Mesenchymal stem cell (in vitro differentiated cells and primary cell): Measurements from ENCODE around the gene HOXC5.

Experiments
- DNase-seq: peaks from one replicate; pipeline ENCODE4 v3.0.0-alpha.2; 2013
- H2AFZ ChIP-seq: one replicate; pipeline ENCODE4 v1.6.1; 2013; ENCODE audit warnings: low read depth, mild to moderate bottlenecking, control low read depth, inconsistent platforms, low read length, moderate library complexity
- H2AK5ac ChIP-seq: 2 replicates; pipeline ENCODE4 v1.6.1; 2013; ENCODE audit warnings: low read length, moderate library complexity, mild to moderate bottlenecking, inconsistent platforms; ENCODE audit not compliant: severe bottlenecking
- H2BK120ac ChIP-seq: one replicate; pipeline ENCODE4 v1.6.1; 2013; ENCODE audit warnings: low read depth, mild to moderate bottlenecking, inconsistent platforms, low read length, moderate library complexity
- H2BK12ac ChIP-seq, 2 experiments: one replicate each; pipeline ENCODE4 v1.6.1; 2013; ENCODE audit warnings: inconsistent platforms in 2 of 2, low read length in 2 of 2, mild to moderate bottlenecking in 2 of 2, moderate library complexity in 2 of 2, control low read depth in 1 of 2
- H2BK15ac ChIP-seq: one replicate; pipeline ENCODE4 v1.6.1; 2013; ENCODE audit warnings: mild to moderate bottlenecking, low read depth, inconsistent platforms; ENCODE audit not compliant: poor library complexity, severe bottlenecking
- H2BK5ac ChIP-seq: 2 replicates; pipeline ENCODE4 v1.6.1; 2013; ENCODE audit warnings: low read depth, mild to moderate bottlenecking, low read length, control low read depth, inconsistent platforms; ENCODE audit not compliant: poor library complexity, severe bottlenecking
- H3K14ac ChIP-seq, 2 experiments: one replicate each; pipeline ENCODE4 v1.6.1; 2013; ENCODE audit warnings: inconsistent platforms in 2 of 2, low read length in 2 of 2, control low read depth in 1 of 2, mild to moderate bottlenecking in 1 of 2, moderate library complexity in 1 of 2
- H3K18ac ChIP-seq, 2 experiments: one replicate each; pipeline ENCODE4 v1.6.1; 2013; ENCODE audit warnings: inconsistent platforms in 2 of 2, low read length in 2 of 2, control low read depth in 1 of 2, low read depth in 1 of 2, mild to moderate bottlenecking in 1 of 2
- H3K23ac ChIP-seq, 2 experiments: one replicate each; pipeline ENCODE4 v1.6.1; 2013; ENCODE audit warnings: inconsistent platforms in 2 of 2, low read length in 2 of 2, mild to moderate bottlenecking in 2 of 2, moderate library complexity in 2 of 2, control low read depth in 1 of 2
- H3K27ac ChIP-seq: 2 replicates; pipeline ENCODE4 v1.5.1; 2013; ENCODE audit warnings: mild to moderate bottlenecking, moderate library complexity, low read length, control low read depth, inconsistent platforms; ENCODE audit not compliant: poor library complexity, severe bottlenecking
- H3K27me3 ChIP-seq, 2 experiments: 2 replicates each; pipeline versions ENCODE4 v1.6.1 to v1.7.0; 2013; ENCODE audit warnings: low read length in 2 of 2, mild to moderate bottlenecking in 2 of 2, moderate library complexity in 2 of 2, control low read depth in 1 of 2, inconsistent platforms in 1 of 2; ENCODE audit not compliant: control insufficient read depth in 1 of 2, insufficient read depth in 1 of 2
- H3K36me3 ChIP-seq, 2 experiments: 2 replicates each; pipeline versions ENCODE4 v1.6.1 to v1.7.0; 2013; ENCODE audit warnings: low read length in 2 of 2, control low read depth in 1 of 2, inconsistent platforms in 1 of 2, low read depth in 1 of 2, mild to moderate bottlenecking in 1 of 2; ENCODE audit not compliant: insufficient read depth in 2 of 2, control insufficient read depth in 1 of 2
- H3K4ac ChIP-seq, 2 experiments: one replicate each; pipeline ENCODE4 v1.6.1; 2013; ENCODE audit warnings: inconsistent platforms in 2 of 2, low read length in 2 of 2, mild to moderate bottlenecking in 2 of 2, moderate library complexity in 2 of 2, control low read depth in 1 of 2, low read depth in 1 of 2
- H3K4me1 ChIP-seq: 2 replicates; pipeline ENCODE4 v1.6.1; 2013; ENCODE audit warnings: low read depth, low read length, control low read depth; ENCODE audit not compliant: control insufficient read depth, insufficient read depth
- H3K4me2 ChIP-seq: 2 replicates; pipeline ENCODE4 v1.6.1; 2013; ENCODE audit warnings: low read length, mild to moderate bottlenecking, inconsistent platforms; ENCODE audit not compliant: poor library complexity, severe bottlenecking
- H3K4me3 ChIP-seq, 2 experiments: 2 replicates each; pipeline versions ENCODE4 v1.5.1 to v1.7.0; 2013; ENCODE audit warnings: low read length in 2 of 2, mild to moderate bottlenecking in 2 of 2, control low read depth in 1 of 2, low read depth in 1 of 2; ENCODE audit not compliant: insufficient read depth in 1 of 2
- H3K79me1 ChIP-seq: replicated peaks from 2 replicates; pipeline ENCODE4 v1.6.1; 2013; ENCODE audit warnings: mild to moderate bottlenecking, control low read depth, low read length, inconsistent platforms; ENCODE audit not compliant: poor library complexity, severe bottlenecking
- H3K9ac ChIP-seq: 2 replicates; pipeline ENCODE4 v1.7.0; 2013; ENCODE audit warnings: mild to moderate bottlenecking, low read length, moderate library complexity
- H3K9me3 ChIP-seq: 2 replicates; pipeline ENCODE4 v1.7.0; 2013; ENCODE audit warnings: mild to moderate bottlenecking, low read length; ENCODE audit not compliant: control insufficient read depth
- H4K8ac ChIP-seq: one replicate; pipeline ENCODE4 v1.6.1; 2013; ENCODE audit warnings: inconsistent platforms, mild to moderate bottlenecking, low read length, moderate library complexity
- H4K91ac ChIP-seq: one replicate; pipeline ENCODE4 v1.6.1; 2013; ENCODE audit warnings: mild to moderate bottlenecking, low read length, inconsistent platforms
- WGBS: methylation state at CpG from one replicate; pipeline ENCODE4 v1.1.7; 2013; ENCODE audit warnings: mixed read lengths; 5-methylcytosine and 5-hydroxymethylcytosine counted together

HOXC5 gene

GRCh38 chr12:53985692-53985993 is 47.2 kb upstream of the HOXC5 start:
- no peak overlapping the region for H3K14ac ChIP-seq
- H3K4me2 ChIP-seq: peak overlapping the region; percentile 81
- peaks cover 4% of the 10 kb centered on the region for H3K79me1 ChIP-seq
- H2BK120ac ChIP-seq: no peak overlapping the region
- 19% methylated on average over 21 of the region's 21 CpGs for WGBS
- H2AFZ ChIP-seq: no peak overlapping the region
- H2BK12ac ChIP-seq: no peak overlapping the region
- H4K8ac ChIP-seq: peak overlapping the region; percentile 20
- H3K36me3 ChIP-seq: no peaks in the 10 kb centered on the region
- H3K27me3 ChIP-seq: peaks cover 7 to 37% of the 10 kb centered on the region in 2 experiments
- H3K18ac ChIP-seq: peak overlapping the region in 1 of 2 experiments; percentile 55
- no peak overlapping the region for H2BK15ac ChIP-seq
- peaks cover 26% of the 10 kb centered on the region for H3K4me1 ChIP-seq
- peak overlapping the region; percentile 49 for H2BK5ac ChIP-seq
- peak overlapping the region; percentile 3 for H3K27ac ChIP-seq
- peak overlapping the region in 1 of 2 experiments; percentile 94 for H3K23ac ChIP-seq
- no peak overlapping the region for H3K4ac ChIP-seq
- H3K9me3 ChIP-seq: no peaks in the 10 kb centered on the region
- H3K4me3 ChIP-seq: peak overlapping the region; percentile 73 to 92
- peak overlapping the region; percentile 98 for H3K9ac ChIP-seq
- H4K91ac ChIP-seq: no peak overlapping the region
- no peak overlapping the region for H2AK5ac ChIP-seq
- DNase-seq: no peak

GRCh38 chr12:53985994-53986685 is 46.7 kb upstream of the HOXC5 start:
- 3% methylated on average over 44 of the region's 50 CpGs for WGBS
- H3K23ac ChIP-seq: peak overlapping the region in 1 of 2 experiments; percentile 94
- H2AFZ ChIP-seq: no peak overlapping the region
- DNase-seq: no peak
- H2BK15ac ChIP-seq: no peak overlapping the region
- H3K18ac ChIP-seq: peak overlapping the region in 1 of 2 experiments; percentile 55
- H4K8ac ChIP-seq: peak overlapping the region; percentile 20
- peak overlapping the region; percentile 58 for H3K27ac ChIP-seq
- H2BK12ac ChIP-seq: no peak overlapping the region
- peak overlapping the region; percentile 81 for H3K4me2 ChIP-seq
- peaks cover 3 to 32% of the 10 kb centered on the region in 2 experiments for H3K27me3 ChIP-seq
- peak overlapping the region; percentile 49 for H2BK5ac ChIP-seq
- peak overlapping the region in 1 of 2 experiments; percentile 42 for H3K14ac ChIP-seq
- H3K9me3 ChIP-seq: no peaks in the 10 kb centered on the region
- no peak overlapping the region for H2BK120ac ChIP-seq
- peak overlapping the region; percentile 98 for H3K9ac ChIP-seq
- no peak overlapping the region for H3K4ac ChIP-seq
- no peak overlapping the region for H2AK5ac ChIP-seq
- H3K79me1 ChIP-seq: peaks cover 4% of the 10 kb centered on the region
- H3K36me3 ChIP-seq: no peaks in the 10 kb centered on the region
- H4K91ac ChIP-seq: peak overlapping the region; percentile 65
- H3K4me3 ChIP-seq: peak overlapping the region; percentile 73 to 92
- H3K4me1 ChIP-seq: peaks cover 28% of the 10 kb centered on the region

GRCh38 chr12:53986686-53987483 is 46.0 kb upstream of the HOXC5 start:
- no peak overlapping the region for H3K14ac ChIP-seq
- no peak overlapping the region for H2AFZ ChIP-seq
- H3K18ac ChIP-seq: no peak overlapping the region
- H3K9ac ChIP-seq: peak overlapping the region; percentile 98
- no peak overlapping the region for H3K23ac ChIP-seq
- no peak overlapping the region for H4K91ac ChIP-seq
- H3K9me3 ChIP-seq: no peaks in the 10 kb centered on the region
- no peak overlapping the region for H2AK5ac ChIP-seq
- H2BK15ac ChIP-seq: no peak overlapping the region
- H4K8ac ChIP-seq: no peak overlapping the region
- peak overlapping the region; percentile 73 to 92 for H3K4me3 ChIP-seq
- 64% methylated on average over 21 of the region's 21 CpGs for WGBS
- H2BK12ac ChIP-seq: no peak overlapping the region
- peak overlapping the region; percentile 81 for H3K4me2 ChIP-seq
- H3K4ac ChIP-seq: no peak overlapping the region
- H3K36me3 ChIP-seq: no peaks in the 10 kb centered on the region
- peak overlapping the region; percentile 35 for H2BK5ac ChIP-seq
- DNase-seq: no peak
- no peak overlapping the region for H2BK120ac ChIP-seq
- H3K27me3 ChIP-seq: peaks cover 3 to 26% of the 10 kb centered on the region in 2 experiments
- H3K27ac ChIP-seq: no peak overlapping the region
- H3K4me1 ChIP-seq: peaks cover 35% of the 10 kb centered on the region
- peaks cover 4% of the 10 kb centered on the region for H3K79me1 ChIP-seq

GRCh38 chr12:53987787-53988230 is 45.0 kb upstream of the HOXC5 start:
- Histone ChIP-seq H3K4me1 (peaks cover 42% of the 10 kb centered on the region), H3K18ac (no peak overlapping the region), H3K36me3 (no peaks in the 10 kb centered on the region), H2BK12ac (no peak overlapping the region), H2AK5ac (no peak overlapping the region), H2BK15ac (no peak overlapping the region), H2AFZ (no peak overlapping the region), H3K9me3 (no peaks in the 10 kb centered on the region), H3K27me3 (peaks cover 3 to 19% of the 10 kb centered on the region in 2 experiments), H3K79me1 (peaks cover 4% of the 10 kb centered on the region), H3K9ac (peak overlapping the region; percentile 98), H4K8ac (no peak overlapping the region), H3K14ac (no peak overlapping the region), H3K27ac (no peak overlapping the region), H4K91ac (no peak overlapping the region), H2BK120ac (no peak overlapping the region), H3K23ac (no peak overlapping the region), H3K4me2 (peak overlapping the region; percentile 33), H3K4me3 (peak overlapping the region in 1 of 2 experiments; percentile 92), H2BK5ac (no peak overlapping the region), H3K4ac (no peak overlapping the region)
- 55% methylated on average over 3 of the region's 4 CpGs for WGBS
- DNase-seq: no peak
